GM13976 (cell line): ENCODE data around the gene EGFL8.

Source experiments
- DNase-seq: peaks from one replicate; pipeline ENCODE4 v3.0.0; 2012; ENCODE audit warnings: low spot score
- CTCF ChIP-seq: IDR thresholded peaks from 2 replicates; pipeline ENCODE4 v1.5.1; 2012; ENCODE audit warnings: borderline replicate concordance, mild to moderate bottlenecking; ENCODE audit not compliant: insufficient read depth; ENCODE audit errors: extremely low read depth, missing control alignments, control extremely low read depth
- in situ Hi-C: fragments of 300-500 bp; cut with MboI; formaldehyde crosslinking; loops from one replicate; pipeline ENCODE4 v1.12.0; 2022; ENCODE audit warnings: low sequenced_read_pairs, mixed read lengths, inconsistent platforms; ENCODE audit not compliant: unreplicated experiment

The EGFL8 gene

GRCh38 chr6:32177788-32178546, 13.6 kb downstream of the EGFL8 start, which contains the start of gene RNF5:
Gene RNF5, plus strand, starts transcription at chr6:32178405. Its CDS starts 107 bp downstream, at chr6:32178512.
- peak; percentile 94 for DNase-seq
- in situ Hi-C loops, result no loop called here
- TF ChIP-seq CTCF, result no peak

- no peak for TF ChIP-seq CTCF
- DNase-seq, result no peak
- in situ Hi-C loops, result no loop called here
Observed at GRCh38 chr6:32178547-32179440, 14.4 kb downstream of the EGFL8 start.

GRCh38 chr6:32179766-32180405, 15.5 kb downstream of the EGFL8 start:
- in situ Hi-C loops, result no loop called here
- no peak for DNase-seq
- no peak for TF ChIP-seq CTCF

GRCh38 chr6:32181148-32181702, 16.8 kb downstream of the EGFL8 start:
- in situ Hi-C loops, result no loop called here
- no peak for TF ChIP-seq CTCF
- no peak for DNase-seq

- TF ChIP-seq CTCF, result no peak
- in situ Hi-C loops, result no loop called here
- no peak for DNase-seq
Observed at GRCh38 chr6:32181915-32182529, 17.6 kb downstream of the EGFL8 start.
